ENCODE results near the gene CALHM1.
"Not testable (repeated sequence)": the region's sequence is repeated elsewhere in the genome, so short reads cannot be mapped to it uniquely, and the experiment has no call there.

DNA sequence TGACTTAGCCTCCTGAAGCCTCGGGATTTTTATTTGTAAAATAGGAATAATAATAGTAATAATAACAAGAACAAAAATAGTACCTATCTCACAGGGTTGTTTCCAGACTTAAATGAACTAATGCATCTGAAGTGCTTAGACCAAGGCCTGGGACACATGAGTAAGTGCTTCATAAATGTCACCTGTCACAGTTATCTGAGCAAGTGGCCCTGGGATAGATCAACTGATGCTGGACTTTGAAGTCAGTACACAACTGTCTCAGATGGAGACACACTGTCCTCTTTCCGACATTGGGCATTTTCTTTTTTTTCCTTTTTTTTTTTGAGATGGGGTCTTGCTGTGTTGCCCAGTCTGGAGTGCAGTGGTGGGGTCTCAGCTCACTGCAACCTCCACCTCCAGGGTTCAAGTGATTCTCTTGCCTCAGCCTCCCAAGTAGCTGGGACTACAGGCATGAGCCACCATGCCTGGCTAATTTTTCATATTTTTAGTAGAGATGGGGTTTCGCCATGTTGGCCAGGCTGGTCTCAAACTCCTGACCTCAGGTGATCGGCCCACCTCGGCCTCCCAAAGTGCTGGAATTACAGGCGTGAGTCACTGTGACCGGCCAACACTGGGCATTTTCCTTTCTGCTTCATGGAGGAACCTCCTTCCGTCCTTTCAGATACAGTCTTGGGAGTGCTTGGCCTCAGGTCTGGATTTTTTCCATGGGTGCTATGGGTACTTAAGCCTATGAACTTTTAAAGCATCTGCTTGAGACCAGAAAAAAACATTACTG lies 28.1 kb upstream of the CALHM1 start:
- TF ChIP-seq, protein P1, sequence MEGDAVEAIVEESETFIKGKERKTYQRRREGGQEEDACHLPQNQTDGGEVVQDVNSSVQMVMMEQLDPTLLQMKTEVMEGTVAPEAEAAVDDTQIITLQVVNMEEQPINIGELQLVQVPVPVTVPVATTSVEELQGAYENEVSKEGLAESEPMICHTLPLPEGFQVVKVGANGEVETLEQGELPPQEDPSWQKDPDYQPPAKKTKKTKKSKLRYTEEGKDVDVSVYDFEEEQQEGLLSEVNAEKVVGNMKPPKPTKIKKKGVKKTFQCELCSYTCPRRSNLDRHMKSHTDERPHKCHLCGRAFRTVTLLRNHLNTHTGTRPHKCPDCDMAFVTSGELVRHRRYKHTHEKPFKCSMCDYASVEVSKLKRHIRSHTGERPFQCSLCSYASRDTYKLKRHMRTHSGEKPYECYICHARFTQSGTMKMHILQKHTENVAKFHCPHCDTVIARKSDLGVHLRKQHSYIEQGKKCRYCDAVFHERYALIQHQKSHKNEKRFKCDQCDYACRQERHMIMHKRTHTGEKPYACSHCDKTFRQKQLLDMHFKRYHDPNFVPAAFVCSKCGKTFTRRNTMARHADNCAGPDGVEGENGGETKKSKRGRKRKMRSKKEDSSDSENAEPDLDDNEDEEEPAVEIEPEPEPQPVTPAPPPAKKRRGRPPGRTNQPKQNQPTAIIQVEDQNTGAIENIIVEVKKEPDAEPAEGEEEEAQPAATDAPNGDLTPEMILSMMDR (conservative IDR thresholded peaks at IDR 0.05; ENCODE audit: low read depth in 2 of 2): not testable (repeated sequence)
- not testable (repeated sequence) for TF ChIP-seq EZH2 (IDR thresholded peaks at IDR 0.05; ENCODE audit: low read depth, unreplicated experiment); POLR2AphosphoS5 (IDR thresholded peaks at IDR 0.05; ENCODE audit: low read depth); CREB1 (CRISPR knock-in tag; IDR thresholded peaks at IDR 0.05; ENCODE audit: low read depth); ZNF114 (CRISPR knock-in tag; IDR thresholded peaks at IDR 0.05)
- TF ChIP-seq, protein P2, sequence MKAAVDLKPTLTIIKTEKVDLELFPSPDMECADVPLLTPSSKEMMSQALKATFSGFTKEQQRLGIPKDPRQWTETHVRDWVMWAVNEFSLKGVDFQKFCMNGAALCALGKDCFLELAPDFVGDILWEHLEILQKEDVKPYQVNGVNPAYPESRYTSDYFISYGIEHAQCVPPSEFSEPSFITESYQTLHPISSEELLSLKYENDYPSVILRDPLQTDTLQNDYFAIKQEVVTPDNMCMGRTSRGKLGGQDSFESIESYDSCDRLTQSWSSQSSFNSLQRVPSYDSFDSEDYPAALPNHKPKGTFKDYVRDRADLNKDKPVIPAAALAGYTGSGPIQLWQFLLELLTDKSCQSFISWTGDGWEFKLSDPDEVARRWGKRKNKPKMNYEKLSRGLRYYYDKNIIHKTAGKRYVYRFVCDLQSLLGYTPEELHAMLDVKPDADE (IDR thresholded peaks at IDR 0.05): not testable (repeated sequence)
- TF ChIP-seq, protein P3, sequence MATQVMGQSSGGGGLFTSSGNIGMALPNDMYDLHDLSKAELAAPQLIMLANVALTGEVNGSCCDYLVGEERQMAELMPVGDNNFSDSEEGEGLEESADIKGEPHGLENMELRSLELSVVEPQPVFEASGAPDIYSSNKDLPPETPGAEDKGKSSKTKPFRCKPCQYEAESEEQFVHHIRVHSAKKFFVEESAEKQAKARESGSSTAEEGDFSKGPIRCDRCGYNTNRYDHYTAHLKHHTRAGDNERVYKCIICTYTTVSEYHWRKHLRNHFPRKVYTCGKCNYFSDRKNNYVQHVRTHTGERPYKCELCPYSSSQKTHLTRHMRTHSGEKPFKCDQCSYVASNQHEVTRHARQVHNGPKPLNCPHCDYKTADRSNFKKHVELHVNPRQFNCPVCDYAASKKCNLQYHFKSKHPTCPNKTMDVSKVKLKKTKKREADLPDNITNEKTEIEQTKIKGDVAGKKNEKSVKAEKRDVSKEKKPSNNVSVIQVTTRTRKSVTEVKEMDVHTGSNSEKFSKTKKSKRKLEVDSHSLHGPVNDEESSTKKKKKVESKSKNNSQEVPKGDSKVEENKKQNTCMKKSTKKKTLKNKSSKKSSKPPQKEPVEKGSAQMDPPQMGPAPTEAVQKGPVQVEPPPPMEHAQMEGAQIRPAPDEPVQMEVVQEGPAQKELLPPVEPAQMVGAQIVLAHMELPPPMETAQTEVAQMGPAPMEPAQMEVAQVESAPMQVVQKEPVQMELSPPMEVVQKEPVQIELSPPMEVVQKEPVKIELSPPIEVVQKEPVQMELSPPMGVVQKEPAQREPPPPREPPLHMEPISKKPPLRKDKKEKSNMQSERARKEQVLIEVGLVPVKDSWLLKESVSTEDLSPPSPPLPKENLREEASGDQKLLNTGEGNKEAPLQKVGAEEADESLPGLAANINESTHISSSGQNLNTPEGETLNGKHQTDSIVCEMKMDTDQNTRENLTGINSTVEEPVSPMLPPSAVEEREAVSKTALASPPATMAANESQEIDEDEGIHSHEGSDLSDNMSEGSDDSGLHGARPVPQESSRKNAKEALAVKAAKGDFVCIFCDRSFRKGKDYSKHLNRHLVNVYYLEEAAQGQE (IDR thresholded peaks at IDR 0.05; ENCODE audit: unreplicated experiment): not testable (repeated sequence)
